ENCODE data around the gene B3GALT4.

The B3GALT4 gene

GRCh38 chr6:33297956-33298772 lies 21.2 kb downstream of the B3GALT4 start (continued):
- TF ChIP-seq ZNF280D (tag by site-specific recombination; IDR thresholded peaks at IDR 0.05) = no peak
- TF ChIP-seq ZNF544 (tag by site-specific recombination; IDR thresholded peaks at IDR 0.05) = no peak
- no peak; the same call in 1 of the 2 replicates for TF ChIP-seq ZEB2 (tag by site-specific recombination; IDR thresholded peaks at IDR 0.05)
- TF ChIP-seq PBX3 (CRISPR knock-in tag; IDR thresholded peaks at IDR 0.05) = no peak
- TF ChIP-seq KLF7 (tag by site-specific recombination; IDR thresholded peaks at IDR 0.05; ENCODE audit: borderline replicate concordance) = no peak
- no peak for TF ChIP-seq HIC1 (tag by site-specific recombination; IDR thresholded peaks at IDR 0.05)
- peak; percentile 89 for TF ChIP-seq ZNF335 (tag by site-specific recombination; conservative IDR thresholded peaks at IDR 0.05)
- TF ChIP-seq TRIM28 (IDR thresholded peaks at IDR 0.05; ENCODE audit: borderline replicate concordance, low read length) = no peak
- TF ChIP-seq WT1 (tag by site-specific recombination; IDR thresholded peaks at IDR 0.05) = no peak; the same call in 1 of the 2 replicates
- no peak for TF ChIP-seq PRDM6 (tag by site-specific recombination; IDR thresholded peaks at IDR 0.05)
- TF ChIP-seq ZNF202 (tag by site-specific recombination; IDR thresholded peaks at IDR 0.05; ENCODE audit: borderline replicate concordance) = no peak
- no peak for TF ChIP-seq ZSCAN5A (tag by site-specific recombination; IDR thresholded peaks at IDR 0.05)
- no peak for TF ChIP-seq ZNF10 (tag by site-specific recombination; IDR thresholded peaks at IDR 0.05)
- no peak; the same call in 1 of the 2 replicates for TF ChIP-seq ZNF24 (tag by site-specific recombination; IDR thresholded peaks at IDR 0.05)
- TF ChIP-seq ZNF549 (tag by site-specific recombination; IDR thresholded peaks at IDR 0.05) = no peak
- TF ChIP-seq PRDM2 (tag by site-specific recombination; IDR thresholded peaks at IDR 0.05; ENCODE audit: borderline replicate concordance) = no peak
- TF ChIP-seq ZNF692 (tag by site-specific recombination; IDR thresholded peaks at IDR 0.05) = peak; percentile 16; the same call in 1 of the 2 replicates
- no peak; the same call in 1 of the 2 replicates for TF ChIP-seq PATZ1 (tag by site-specific recombination; IDR thresholded peaks at IDR 0.05)
